ENCODE measurements around the gene LST1.
A peak's percentile ranks its signal among the peaks of the same experiment; 100 is the strongest.

LST1 gene

GRCh38 chr6:31620586-31621319 is 34.7 kb downstream of the LST1 start, which contains the start of gene PRRC2A:
Gene PRRC2A (plus strand): TSS chr6:31620715. CDS start chr6:31622790, 2,075 bp downstream.
- DNase-seq (ENCODE audit: low spot score) = peak; percentile 70

GRCh38 chr6:31621320-31621939 is 35.4 kb downstream of the LST1 start:
- peak; percentile 20 for DNase-seq (ENCODE audit: low spot score)

GRCh38 chr6:31621991-31622390 is 35.9 kb downstream of the LST1 start:
- no peak for DNase-seq (ENCODE audit: low spot score)

- no peak for DNase-seq (ENCODE audit: low spot score)
Observed at GRCh38 chr6:31622684-31623091, 36.6 kb downstream of the LST1 start.

GRCh38 chr6:31624070-31624469 is 38.0 kb downstream of the LST1 start:
- DNase-seq (ENCODE audit: low spot score) = no peak

- no peak for DNase-seq (ENCODE audit: low spot score)
Observed at GRCh38 chr6:31626952-31627351, 40.9 kb downstream of the LST1 start.

GRCh38 chr6:31627690-31628287 is 41.7 kb downstream of the LST1 start:
- DNase-seq (ENCODE audit: low spot score) = no peak

- no peak for DNase-seq (ENCODE audit: low spot score)
Observed at GRCh38 chr6:31629014-31629413, 42.9 kb downstream of the LST1 start.

- DNase-seq (ENCODE audit: low spot score) = no peak
Observed at GRCh38 chr6:31630177-31630934, 44.3 kb downstream of the LST1 start.

- no peak for DNase-seq (ENCODE audit: low spot score)
Observed at GRCh38 chr6:31631209-31631608, 45.1 kb downstream of the LST1 start.

- DNase-seq (ENCODE audit: low spot score) = no peak
Observed at GRCh38 chr6:31631681-31632278, 45.7 kb downstream of the LST1 start.

- no peak for DNase-seq (ENCODE audit: low spot score)
Observed at GRCh38 chr6:31632279-31632946, 46.3 kb downstream of the LST1 start.

- no peak for DNase-seq (ENCODE audit: low spot score)
Observed at GRCh38 chr6:31633447-31633846, 47.4 kb downstream of the LST1 start.

- no peak for DNase-seq (ENCODE audit: low spot score)
Observed at GRCh38 chr6:31634131-31634530, 48.1 kb downstream of the LST1 start.

GRCh38 chr6:31634969-31635575 is 49.0 kb downstream of the LST1 start:
- no peak for DNase-seq (ENCODE audit: low spot score)

GRCh38 chr6:31636698-31637596 is 50.9 kb downstream of the LST1 start:
- no peak for DNase-seq (ENCODE audit: low spot score)
